Loucy (cell line): ENCODE measurements around the gene ARID1B.

Experiments used
- H2AFZ ChIP-seq: fragments of 200-600 bp; sonication (generic); 2 replicates; pipeline ENCODE4 v1.6.0; 2016; ENCODE audit warnings: antibody characterized with exemption, mild to moderate bottlenecking, low read length, moderate library complexity
- H3F3A ChIP-seq: fragments of 200-600 bp; 2 replicates; pipeline ENCODE4 v1.6.0; 2016; ENCODE audit warnings: antibody characterized with exemption, low read depth, mild to moderate bottlenecking
- H3K27me3 ChIP-seq: fragments of 200-600 bp; sonication (generic); 2 replicates; pipeline ENCODE4 v1.6.1; 2014; ENCODE audit warnings: low read length, mild to moderate bottlenecking; ENCODE audit not compliant: insufficient read depth, poor library complexity, severe bottlenecking
- H3K36me3 ChIP-seq: fragments of 200-600 bp; sonication (generic); 2 replicates; pipeline ENCODE4 v1.6.1; 2016; ENCODE audit warnings: low read length; ENCODE audit not compliant: insufficient read depth
- H3K4me1 ChIP-seq: fragments of 200-600 bp; sonication (generic); 2 replicates; pipeline ENCODE4 v1.5.1; 2014; ENCODE audit warnings: low read length, mild to moderate bottlenecking; ENCODE audit not compliant: insufficient read depth, poor library complexity, severe bottlenecking
- H3K4me2 ChIP-seq: fragments of 200-600 bp; sonication (generic); 2 replicates; pipeline ENCODE4 v1.6.0; 2014; ENCODE audit warnings: antibody characterized with exemption, low read length, low read depth, mild to moderate bottlenecking; ENCODE audit not compliant: poor library complexity, severe bottlenecking
- H3K4me3 ChIP-seq: fragments of 200-600 bp; sonication (generic); 2 replicates; pipeline ENCODE4 v1.5.1; 2014; ENCODE audit warnings: low read length, mild to moderate bottlenecking, mixed read lengths; ENCODE audit not compliant: poor library complexity, severe bottlenecking
- H3K79me2 ChIP-seq: fragments of 200-600 bp; sonication (generic); 2 replicates; pipeline ENCODE4 v1.6.1; 2014; ENCODE audit warnings: low read length; ENCODE audit not compliant: insufficient read depth
- H3K9ac ChIP-seq: fragments of 200-600 bp; sonication (generic); 2 replicates; pipeline ENCODE4 v1.6.0; 2014; ENCODE audit warnings: mild to moderate bottlenecking, low read depth, low read length, moderate library complexity; ENCODE audit not compliant: poor library complexity, severe bottlenecking
- H3K9me2 ChIP-seq: fragments of 200-600 bp; sonication (generic); replicated peaks from 2 replicates; pipeline ENCODE4 v1.6.1; 2016; ENCODE audit warnings: low read depth, low read length, mixed read lengths
- H3K9me3 ChIP-seq: fragments of 200-600 bp; sonication (generic); 2 replicates; pipeline ENCODE4 v1.6.1; 2014; ENCODE audit warnings: mild to moderate bottlenecking, antibody characterized with exemption, low read length, low read depth; ENCODE audit not compliant: insufficient read depth
- H4K20me1 ChIP-seq: fragments of 200-600 bp; sonication (generic); 2 replicates; pipeline ENCODE4 v1.6.0; 2014; ENCODE audit warnings: antibody characterized with exemption, low read length, mild to moderate bottlenecking; ENCODE audit not compliant: insufficient read depth, poor library complexity, severe bottlenecking
- EZH2phosphoT487 ChIP-seq: fragments of 200-600 bp; IDR thresholded peaks from 2 replicates; pipeline ENCODE4 v1.6.1; 2018; ENCODE audit warnings: antibody characterized with exemption, mild to moderate bottlenecking, moderate library complexity, borderline replicate concordance
- TF ChIP-seq, protein P1 (sequence below): fragments of 200-600 bp; sonication (generic); conservative IDR thresholded peaks from 2 replicates; pipeline ENCODE4 v1.5.1; 2014; ENCODE audit warnings: mild to moderate bottlenecking, antibody characterized with exemption, low read length

The ARID1B gene

DNA sequence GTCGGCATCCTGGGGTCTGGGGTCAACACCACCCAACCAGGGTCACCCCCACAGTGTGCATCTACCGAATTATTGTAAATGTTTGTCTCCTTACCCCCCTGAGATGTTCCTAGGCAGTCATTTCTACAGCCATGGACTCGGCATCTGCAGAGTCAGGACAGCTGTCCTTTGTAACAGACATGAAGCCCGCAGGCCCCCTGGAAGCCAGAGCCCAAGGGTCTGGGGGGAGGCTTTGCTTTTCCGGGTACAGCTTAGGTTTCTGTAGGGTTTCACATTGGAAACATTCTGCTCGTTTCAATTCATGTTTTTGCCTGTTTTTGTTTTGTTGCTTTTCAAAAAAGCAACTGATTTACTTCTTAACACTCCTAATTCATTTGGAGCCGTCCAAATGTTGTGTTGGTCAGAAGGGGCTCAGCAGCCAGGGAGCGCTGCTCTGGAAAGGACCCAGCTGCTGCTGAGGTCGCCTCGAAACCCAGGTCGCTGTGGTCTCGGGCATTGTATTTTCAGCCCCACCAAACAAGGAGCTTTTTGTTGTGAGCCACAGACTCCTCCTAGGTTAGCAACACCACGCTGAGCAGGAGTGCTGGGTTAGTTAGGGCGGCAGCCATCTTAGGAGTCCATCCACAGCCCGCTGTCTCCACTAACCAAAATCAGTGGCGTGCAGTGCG is 385.7 kb downstream of the ARID1B start:
- Histone ChIP-seq H3K4me3 (no peak overlapping the region), H3K9me3 (no peaks in the 10 kb centered on the region), H3K4me2 (no peak overlapping the region), H3K36me3 (peaks cover 9% of the 10 kb centered on the region; the same call in 1 of the 2 replicates), H3K9me2 (no peaks in the 10 kb centered on the region), H3K4me1 (no peaks in the 10 kb centered on the region), H3K79me2 (no peaks in the 10 kb centered on the region), H3K9ac (no peak overlapping the region), H4K20me1 (no peaks in the 10 kb centered on the region), H3K27me3 (no peaks in the 10 kb centered on the region), H2AFZ (no peak overlapping the region), H3F3A (no peaks in the 10 kb centered on the region)
- no peak for TF ChIP-seq EZH2phosphoT487
- TF ChIP-seq, protein P1, sequence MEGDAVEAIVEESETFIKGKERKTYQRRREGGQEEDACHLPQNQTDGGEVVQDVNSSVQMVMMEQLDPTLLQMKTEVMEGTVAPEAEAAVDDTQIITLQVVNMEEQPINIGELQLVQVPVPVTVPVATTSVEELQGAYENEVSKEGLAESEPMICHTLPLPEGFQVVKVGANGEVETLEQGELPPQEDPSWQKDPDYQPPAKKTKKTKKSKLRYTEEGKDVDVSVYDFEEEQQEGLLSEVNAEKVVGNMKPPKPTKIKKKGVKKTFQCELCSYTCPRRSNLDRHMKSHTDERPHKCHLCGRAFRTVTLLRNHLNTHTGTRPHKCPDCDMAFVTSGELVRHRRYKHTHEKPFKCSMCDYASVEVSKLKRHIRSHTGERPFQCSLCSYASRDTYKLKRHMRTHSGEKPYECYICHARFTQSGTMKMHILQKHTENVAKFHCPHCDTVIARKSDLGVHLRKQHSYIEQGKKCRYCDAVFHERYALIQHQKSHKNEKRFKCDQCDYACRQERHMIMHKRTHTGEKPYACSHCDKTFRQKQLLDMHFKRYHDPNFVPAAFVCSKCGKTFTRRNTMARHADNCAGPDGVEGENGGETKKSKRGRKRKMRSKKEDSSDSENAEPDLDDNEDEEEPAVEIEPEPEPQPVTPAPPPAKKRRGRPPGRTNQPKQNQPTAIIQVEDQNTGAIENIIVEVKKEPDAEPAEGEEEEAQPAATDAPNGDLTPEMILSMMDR = no peak

DNA sequence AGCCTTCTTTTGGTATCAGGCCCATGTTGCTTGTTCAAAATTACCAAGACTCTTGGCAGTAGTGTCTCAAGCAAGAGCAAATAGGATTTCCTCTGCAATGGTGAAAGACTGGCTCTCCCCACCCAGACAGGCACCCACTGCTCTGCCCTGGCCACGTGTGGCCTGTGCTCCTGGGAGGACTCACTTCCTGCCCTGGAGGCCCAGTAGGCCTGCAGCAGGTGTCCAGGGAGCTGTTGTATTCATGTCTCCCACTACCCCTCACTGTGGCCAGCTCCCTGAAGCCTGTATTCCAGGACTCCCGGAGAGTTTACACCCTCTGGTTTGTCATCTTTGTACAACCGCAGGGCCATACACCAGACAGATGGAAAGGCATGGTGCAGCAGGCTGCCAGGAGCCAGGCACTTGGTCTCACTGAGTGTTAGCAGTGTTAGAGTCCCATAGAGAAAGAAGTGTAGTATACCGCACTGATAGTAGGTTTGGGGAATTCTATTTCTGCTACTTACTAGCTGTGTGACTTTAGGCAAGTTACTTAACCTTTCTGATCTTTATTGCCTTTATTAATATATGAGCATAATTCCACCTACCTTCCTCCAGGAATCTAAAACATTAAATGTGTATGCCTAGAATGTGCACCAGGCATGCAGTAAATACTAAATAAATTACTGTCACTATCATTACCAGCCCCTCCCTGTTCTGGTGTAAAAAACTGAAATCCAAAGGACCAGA is 386.4 kb downstream of the ARID1B start:
- no peaks in the 10 kb centered on the region for H4K20me1 ChIP-seq
- H2AFZ ChIP-seq = no peak overlapping the region
- H3F3A ChIP-seq = no peaks in the 10 kb centered on the region
- H3K4me2 ChIP-seq = no peak overlapping the region
- no peaks in the 10 kb centered on the region for H3K4me1 ChIP-seq
- no peak overlapping the region for H3K4me3 ChIP-seq
- H3K36me3 ChIP-seq = peaks cover 16% of the 10 kb centered on the region; the same call in 1 of the 2 replicates
- H3K79me2 ChIP-seq = no peaks in the 10 kb centered on the region
- no peaks in the 10 kb centered on the region for H3K9me3 ChIP-seq
- H3K27me3 ChIP-seq = no peaks in the 10 kb centered on the region
- H3K9me2 ChIP-seq = no peaks in the 10 kb centered on the region
- no peak for TF ChIP-seq EZH2phosphoT487
- no peak overlapping the region for H3K9ac ChIP-seq

DNA sequence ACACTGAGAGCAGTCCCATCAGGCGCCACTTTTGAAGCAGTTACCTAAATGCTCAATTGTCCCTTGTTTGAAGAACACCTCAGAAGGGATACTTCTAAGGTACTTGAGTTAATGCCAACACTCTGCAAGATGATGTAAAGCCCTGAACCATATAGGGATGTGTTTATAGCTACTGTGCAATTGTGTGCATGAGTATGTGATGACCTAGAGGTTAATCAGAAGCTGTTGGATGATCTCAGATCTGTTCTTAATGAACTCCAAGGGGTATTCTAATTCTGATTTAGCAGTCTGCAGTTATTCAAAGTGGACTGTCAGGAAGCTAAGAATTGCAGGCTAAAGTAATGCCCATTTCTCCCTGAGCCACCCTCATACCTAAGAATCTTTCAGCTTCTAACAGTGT is 387.8 kb downstream of the ARID1B start:
- H3K4me1 ChIP-seq = no peaks in the 10 kb centered on the region
- H3F3A ChIP-seq = no peaks in the 10 kb centered on the region
- H3K36me3 ChIP-seq = peaks cover 21% of the 10 kb centered on the region; the same call in 1 of the 2 replicates
- H3K9me3 ChIP-seq = no peaks in the 10 kb centered on the region
- H4K20me1 ChIP-seq = no peaks in the 10 kb centered on the region
- no peak overlapping the region for H2AFZ ChIP-seq
- H3K9me2 ChIP-seq = no peaks in the 10 kb centered on the region
- TF ChIP-seq EZH2phosphoT487 = no peak
- TF ChIP-seq, protein P1 = no peak
- no peak overlapping the region for H3K4me2 ChIP-seq
- no peak overlapping the region for H3K9ac ChIP-seq
- H3K27me3 ChIP-seq = no peaks in the 10 kb centered on the region
- no peaks in the 10 kb centered on the region for H3K79me2 ChIP-seq
- no peak overlapping the region for H3K4me3 ChIP-seq
